HepG2 (cell line): ENCODE data around the gene SURF2. TPM values are rescaled to one million over a fixed set of nuclear protein-coding genes. Genes with fewer than 3 reads are reported as not detected.

Experiments
- ARNTL ChIP-seq: sonication (generic); formaldehyde crosslinking; IDR thresholded peaks from 2 replicates; pipeline ENCODE4 v1.4.0; 2020; ENCODE audit warnings: mild to moderate bottlenecking, missing genetic modification reagents
- DR1 ChIP-seq: sonication (generic); formaldehyde crosslinking; IDR thresholded peaks from 2 replicates; pipeline ENCODE4 v1.8.0; 2021; ENCODE audit warnings: mild to moderate bottlenecking, missing genetic modification reagents, inconsistent platforms
- GATAD1 ChIP-seq: IDR thresholded peaks from 2 replicates; pipeline ENCODE4 v1.6.1; 2016; ENCODE audit warnings: missing genetic modification reagents, missing compliant biosample characterization
- KLF16 ChIP-seq, 2 experiments: sonication (generic) in 1 of 2; formaldehyde crosslinking in 1 of 2; IDR thresholded peaks; 2 replicates each; pipeline versions ENCODE4 v1.6.1 to v1.8.0; 2016 to 2023; ENCODE audit warnings: missing genetic modification reagents in 2 of 2, missing compliant biosample characterization in 1 of 2
- NFE2 ChIP-seq: sonication (generic); formaldehyde crosslinking; IDR thresholded peaks from 2 replicates; pipeline ENCODE4 v1.4.0; 2020; ENCODE audit warnings: missing genetic modification reagents
- PCBP2 ChIP-seq: fragments of 200-400 bp; formaldehyde crosslinking; optimal IDR thresholded peaks from 2 replicates; pipeline ENCODE3; 2018; ENCODE audit warnings: low read length, low read depth; ENCODE audit not compliant: poor library complexity, severe bottlenecking
- RAD21 ChIP-seq: fragments of 450-650 bp; formaldehyde crosslinking; IDR thresholded peaks from 2 replicates; pipeline ENCODE4 v1.5.0; 2020; ENCODE audit warnings: mild to moderate bottlenecking
- RORA ChIP-seq: sonication (generic); formaldehyde crosslinking; IDR thresholded peaks from 2 replicates; pipeline ENCODE4 v1.5.0; 2020; ENCODE audit warnings: mild to moderate bottlenecking, missing genetic modification reagents, moderate library complexity
- SALL1 ChIP-seq: sonication (generic); formaldehyde crosslinking; IDR thresholded peaks from 2 replicates; pipeline ENCODE4 v1.8.0; 2022; ENCODE audit warnings: mild to moderate bottlenecking, missing genetic modification reagents
- SMARCC2 ChIP-seq: fragments of 450-650 bp; IDR thresholded peaks from 2 replicates; pipeline ENCODE4 v1.6.1; 2017; ENCODE audit warnings: antibody characterized with exemption, mild to moderate bottlenecking
- ZC3H13 ChIP-seq: sonication (generic); formaldehyde crosslinking; IDR thresholded peaks from 2 replicates; pipeline ENCODE4 v1.8.1; 2023; ENCODE audit warnings: mild to moderate bottlenecking, missing genetic modification reagents, moderate library complexity
- ZMYM3 ChIP-seq: sonication (generic); formaldehyde crosslinking; IDR thresholded peaks from 2 replicates; pipeline ENCODE4 v1.5.1; 2020; ENCODE audit warnings: mild to moderate bottlenecking, missing genetic modification reagents
- ZNF138 ChIP-seq: sonication (generic); formaldehyde crosslinking; IDR thresholded peaks from 2 replicates; pipeline ENCODE4 v1.5.0; 2020; ENCODE audit warnings: mild to moderate bottlenecking, low read depth, missing genetic modification reagents
- ZNF841 ChIP-seq: sonication (generic); formaldehyde crosslinking; IDR thresholded peaks from 2 replicates; pipeline ENCODE4 v1.8.1; 2023; ENCODE audit warnings: missing genetic modification reagents, borderline replicate concordance
- ZSCAN22 ChIP-seq: sonication (generic); formaldehyde crosslinking; IDR thresholded peaks from 2 replicates; pipeline ENCODE4 v1.4.0; 2020; ENCODE audit warnings: mild to moderate bottlenecking, missing genetic modification reagents
- polyA plus RNA-seq, 8 experiments: library from polyadenylated mRNA; depleted of rRNA in 3 of 8; stranded (reverse) in 7 of 8; unstranded in 1 of 8; fragments of >200 nt; fragmentation: Illumina TruSeq in 4 of 8; extraction: Trizol in 4 of 8; gene quantifications; 2 replicates each; pipeline versions ENCODE4 v1.2.1 to v1.2.3, GENCODE V29; 2011 to 2016; ENCODE audit warnings: low read depth in 4 of 8, missing spikeins in 1 of 8, mixed read lengths in 1 of 8; ENCODE audit not compliant: insufficient read depth in 1 of 8
- total RNA-seq, 5 experiments: library from RNA; depleted of rRNA; stranded (reverse); fragments of >200 nt; fragmentation: Illumina TruSeq; extraction: Trizol; gene quantifications; 2 replicates each; pipeline ENCODE4 v1.2.3, GENCODE V29; 2016; ENCODE audit warnings: low read depth in 1 of 5
- TF ChIP-seq, protein P1 (sequence below), 2 experiments: fragments of 450-650 bp in 1 of 2; sonication (generic) in 1 of 2; formaldehyde crosslinking; IDR thresholded peaks; 2 replicates each; pipeline versions ENCODE4 v1.5.0 to v1.8.0; 2020 to 2022; ENCODE audit warnings: mild to moderate bottlenecking in 1 of 2, missing genetic modification reagents in 1 of 2
- TF ChIP-seq, protein P2 (sequence below): sonication (generic); formaldehyde crosslinking; IDR thresholded peaks from 2 replicates; pipeline ENCODE4 v1.8.0; 2022; ENCODE audit warnings: missing genetic modification reagents, mild to moderate bottlenecking, inconsistent platforms, borderline replicate concordance
- TF ChIP-seq, protein P3 (sequence below): sonication (generic); formaldehyde crosslinking; IDR thresholded peaks from 2 replicates; pipeline ENCODE4 v1.4.0; 2020; ENCODE audit warnings: low read depth, mild to moderate bottlenecking, missing genetic modification reagents
- TF ChIP-seq, protein P4 (sequence below): sonication (generic); formaldehyde crosslinking; IDR thresholded peaks from 2 replicates; pipeline ENCODE4 v1.9.0; 2021; ENCODE audit warnings: mild to moderate bottlenecking, missing genetic modification reagents

The SURF2 gene
- total and polyA plus RNA-seq, 2 of the 13 experiments (the other 11 are each of a cell fraction or from before 2014, with no cell fraction given), result 6.3 to 13.6 TPM

DNA sequence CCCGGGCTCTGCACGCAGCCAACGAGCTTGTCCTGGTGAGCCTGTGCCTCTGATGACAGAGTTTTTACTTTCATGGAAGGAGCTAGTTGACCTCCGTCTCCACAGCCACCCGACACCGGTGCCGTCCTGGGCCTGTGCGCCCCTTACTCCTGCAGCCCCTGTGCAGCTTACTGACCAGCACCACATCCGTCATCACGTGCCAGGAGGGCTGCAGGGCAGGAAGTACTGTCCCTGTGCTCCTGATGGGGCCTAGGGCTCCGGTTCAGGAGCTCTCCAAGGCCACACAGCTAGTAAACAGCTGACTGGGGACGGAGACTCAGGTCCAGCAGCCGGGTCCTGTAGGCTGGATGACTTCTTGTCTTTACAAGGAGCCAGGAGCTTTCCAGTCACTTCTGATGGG is 30.0 kb downstream of the SURF2 start (continued):
- TF ChIP-seq, protein P1, sequence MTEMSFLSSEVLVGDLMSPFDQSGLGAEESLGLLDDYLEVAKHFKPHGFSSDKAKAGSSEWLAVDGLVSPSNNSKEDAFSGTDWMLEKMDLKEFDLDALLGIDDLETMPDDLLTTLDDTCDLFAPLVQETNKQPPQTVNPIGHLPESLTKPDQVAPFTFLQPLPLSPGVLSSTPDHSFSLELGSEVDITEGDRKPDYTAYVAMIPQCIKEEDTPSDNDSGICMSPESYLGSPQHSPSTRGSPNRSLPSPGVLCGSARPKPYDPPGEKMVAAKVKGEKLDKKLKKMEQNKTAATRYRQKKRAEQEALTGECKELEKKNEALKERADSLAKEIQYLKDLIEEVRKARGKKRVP (CRISPR knock-in tag; IDR thresholded peaks at IDR 0.05), result no peak
- no peak for TF ChIP-seq RORA (CRISPR knock-in tag)
- TF ChIP-seq RAD21 (CRISPR knock-in tag), result no peak
- TF ChIP-seq NFE2 (CRISPR knock-in tag), result no peak
- TF ChIP-seq DR1 (CRISPR knock-in tag), result no peak
- peak; percentile 69 for TF ChIP-seq SALL1 (CRISPR knock-in tag)
- TF ChIP-seq, protein P2, sequence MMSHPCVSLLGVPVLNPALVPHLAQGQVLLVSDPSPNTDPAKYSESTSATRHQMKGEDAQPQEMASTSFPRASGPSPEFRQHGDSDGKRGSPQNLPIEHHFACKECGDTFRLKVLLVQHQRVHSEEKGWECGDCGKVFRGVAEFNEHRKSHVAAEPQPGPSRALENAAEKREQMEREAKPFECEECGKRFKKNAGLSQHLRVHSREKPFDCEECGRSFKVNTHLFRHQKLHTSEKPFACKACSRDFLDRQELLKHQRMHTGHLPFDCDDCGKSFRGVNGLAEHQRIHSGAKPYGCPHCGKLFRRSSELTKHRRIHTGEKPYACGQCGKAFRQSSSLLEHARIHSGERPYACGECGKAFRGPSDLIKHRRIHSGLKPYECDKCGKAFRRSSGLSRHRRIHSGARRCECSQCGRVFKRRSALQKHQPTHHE (CRISPR knock-in tag), result no peak
- no peak for TF ChIP-seq ZC3H13
- TF ChIP-seq SMARCC2, result no peak
- TF ChIP-seq ZNF138, result no peak
- TF ChIP-seq, protein P3, sequence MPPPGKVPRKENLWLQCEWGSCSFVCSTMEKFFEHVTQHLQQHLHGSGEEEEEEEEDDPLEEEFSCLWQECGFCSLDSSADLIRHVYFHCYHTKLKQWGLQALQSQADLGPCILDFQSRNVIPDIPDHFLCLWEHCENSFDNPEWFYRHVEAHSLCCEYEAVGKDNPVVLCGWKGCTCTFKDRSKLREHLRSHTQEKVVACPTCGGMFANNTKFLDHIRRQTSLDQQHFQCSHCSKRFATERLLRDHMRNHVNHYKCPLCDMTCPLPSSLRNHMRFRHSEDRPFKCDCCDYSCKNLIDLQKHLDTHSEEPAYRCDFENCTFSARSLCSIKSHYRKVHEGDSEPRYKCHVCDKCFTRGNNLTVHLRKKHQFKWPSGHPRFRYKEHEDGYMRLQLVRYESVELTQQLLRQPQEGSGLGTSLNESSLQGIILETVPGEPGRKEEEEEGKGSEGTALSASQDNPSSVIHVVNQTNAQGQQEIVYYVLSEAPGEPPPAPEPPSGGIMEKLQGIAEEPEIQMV (CRISPR knock-in tag), result no peak
- no peak for TF ChIP-seq ZNF841 (CRISPR knock-in tag)
- TF ChIP-seq ARNTL (CRISPR knock-in tag), result peak; percentile 67; the same call in 1 of the 2 replicates
- TF ChIP-seq GATAD1 (CRISPR knock-in tag), result no peak
- no peak for TF ChIP-seq PCBP2
- TF ChIP-seq ZSCAN22, result no peak
- TF ChIP-seq KLF16 (CRISPR knock-in tag; IDR thresholded peaks at IDR 0.05), result peak in 1 of 2 experiments; percentile 32; a peak in 1 of 4 replicates
- peak; percentile 23; the same call in 1 of the 2 replicates for TF ChIP-seq ZMYM3
- TF ChIP-seq, protein P4, sequence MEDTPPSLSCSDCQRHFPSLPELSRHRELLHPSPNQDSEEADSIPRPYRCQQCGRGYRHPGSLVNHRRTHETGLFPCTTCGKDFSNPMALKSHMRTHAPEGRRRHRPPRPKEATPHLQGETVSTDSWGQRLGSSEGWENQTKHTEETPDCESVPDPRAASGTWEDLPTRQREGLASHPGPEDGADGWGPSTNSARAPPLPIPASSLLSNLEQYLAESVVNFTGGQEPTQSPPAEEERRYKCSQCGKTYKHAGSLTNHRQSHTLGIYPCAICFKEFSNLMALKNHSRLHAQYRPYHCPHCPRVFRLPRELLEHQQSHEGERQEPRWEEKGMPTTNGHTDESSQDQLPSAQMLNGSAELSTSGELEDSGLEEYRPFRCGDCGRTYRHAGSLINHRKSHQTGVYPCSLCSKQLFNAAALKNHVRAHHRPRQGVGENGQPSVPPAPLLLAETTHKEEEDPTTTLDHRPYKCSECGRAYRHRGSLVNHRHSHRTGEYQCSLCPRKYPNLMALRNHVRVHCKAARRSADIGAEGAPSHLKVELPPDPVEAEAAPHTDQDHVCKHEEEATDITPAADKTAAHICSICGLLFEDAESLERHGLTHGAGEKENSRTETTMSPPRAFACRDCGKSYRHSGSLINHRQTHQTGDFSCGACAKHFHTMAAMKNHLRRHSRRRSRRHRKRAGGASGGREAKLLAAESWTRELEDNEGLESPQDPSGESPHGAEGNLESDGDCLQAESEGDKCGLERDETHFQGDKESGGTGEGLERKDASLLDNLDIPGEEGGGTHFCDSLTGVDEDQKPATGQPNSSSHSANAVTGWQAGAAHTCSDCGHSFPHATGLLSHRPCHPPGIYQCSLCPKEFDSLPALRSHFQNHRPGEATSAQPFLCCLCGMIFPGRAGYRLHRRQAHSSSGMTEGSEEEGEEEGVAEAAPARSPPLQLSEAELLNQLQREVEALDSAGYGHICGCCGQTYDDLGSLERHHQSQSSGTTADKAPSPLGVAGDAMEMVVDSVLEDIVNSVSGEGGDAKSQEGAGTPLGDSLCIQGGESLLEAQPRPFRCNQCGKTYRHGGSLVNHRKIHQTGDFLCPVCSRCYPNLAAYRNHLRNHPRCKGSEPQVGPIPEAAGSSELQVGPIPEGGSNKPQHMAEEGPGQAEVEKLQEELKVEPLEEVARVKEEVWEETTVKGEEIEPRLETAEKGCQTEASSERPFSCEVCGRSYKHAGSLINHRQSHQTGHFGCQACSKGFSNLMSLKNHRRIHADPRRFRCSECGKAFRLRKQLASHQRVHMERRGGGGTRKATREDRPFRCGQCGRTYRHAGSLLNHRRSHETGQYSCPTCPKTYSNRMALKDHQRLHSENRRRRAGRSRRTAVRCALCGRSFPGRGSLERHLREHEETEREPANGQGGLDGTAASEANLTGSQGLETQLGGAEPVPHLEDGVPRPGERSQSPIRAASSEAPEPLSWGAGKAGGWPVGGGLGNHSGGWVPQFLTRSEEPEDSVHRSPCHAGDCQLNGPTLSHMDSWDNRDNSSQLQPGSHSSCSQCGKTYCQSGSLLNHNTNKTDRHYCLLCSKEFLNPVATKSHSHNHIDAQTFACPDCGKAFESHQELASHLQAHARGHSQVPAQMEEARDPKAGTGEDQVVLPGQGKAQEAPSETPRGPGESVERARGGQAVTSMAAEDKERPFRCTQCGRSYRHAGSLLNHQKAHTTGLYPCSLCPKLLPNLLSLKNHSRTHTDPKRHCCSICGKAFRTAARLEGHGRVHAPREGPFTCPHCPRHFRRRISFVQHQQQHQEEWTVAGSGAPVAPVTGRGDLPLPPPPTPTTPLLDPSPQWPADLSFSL (CRISPR knock-in tag), result no peak
